Activated naive CD8-positive, alpha-beta T cell treated with anti-CD3 and anti-CD28 coated beads, Interleukin-2, amount 50 U/mL, for 24 hours (primary cell): ENCODE data around the gene EFCAB11.

ENCODE experiments used
- ATAC-seq: fragments of 150-1000 bp; cut with Tn5 transposase; one replicate; pipeline ENCODE4 v1.10.0; 2021
- DNase-seq: peaks from one replicate; pipeline ENCODE4 v3.0.0; 2021
- H3K27ac Mint-ChIP-seq: one replicate; pipeline ENCODE4 v1.8.0; 2021; ENCODE audit warnings: mild to moderate bottlenecking, mixed read lengths
- H3K27me3 Mint-ChIP-seq: one replicate; pipeline ENCODE4 v1.8.0; 2021; ENCODE audit warnings: mixed read lengths
- H3K36me3 Mint-ChIP-seq: one replicate; pipeline ENCODE4 v1.8.0; 2021; ENCODE audit warnings: low read depth, mixed read lengths
- H3K4me1 Mint-ChIP-seq: one replicate; pipeline ENCODE4 v1.8.0; 2021; ENCODE audit warnings: mixed read lengths
- H3K4me3 Mint-ChIP-seq: one replicate; pipeline ENCODE4 v1.8.0; 2021; ENCODE audit warnings: mild to moderate bottlenecking, moderate library complexity, mixed read lengths
- H3K9me3 Mint-ChIP-seq: one replicate; pipeline ENCODE4 v1.8.0; 2021; ENCODE audit warnings: mixed read lengths

EFCAB11 gene

DNA sequence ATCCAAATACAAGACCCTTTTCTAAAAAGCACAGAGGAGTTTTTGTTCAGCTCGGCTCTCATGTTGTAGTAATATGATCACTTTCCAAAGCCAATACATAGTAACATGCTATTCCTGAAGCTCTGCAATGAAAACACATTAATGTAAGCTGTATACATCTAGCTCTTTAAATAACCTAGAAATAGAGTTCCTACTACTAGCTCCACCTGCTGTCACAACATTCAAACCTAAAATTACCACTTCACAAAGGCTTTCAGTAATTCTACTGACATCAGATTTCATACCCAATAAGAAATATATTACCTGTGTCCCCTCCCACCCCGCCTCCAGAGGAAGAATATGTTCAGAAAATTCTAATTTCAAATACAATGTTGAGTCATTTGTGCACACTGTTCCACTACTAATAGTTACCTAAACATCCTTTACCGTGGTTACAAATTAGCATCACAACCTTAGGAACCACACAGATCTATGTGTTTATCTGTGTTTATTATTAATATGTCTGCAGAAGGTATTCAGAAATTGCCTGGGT lies 17.8 kb downstream of the EFCAB11 start:
- ATAC-seq (no peak), DNase-seq (no peak)
- Mint-ChIP-seq H3K4me1 (peaks cover under 1% of the 10 kb centered on the region), H3K27me3 (no peaks in the 10 kb centered on the region), H3K36me3 (no peaks in the 10 kb centered on the region), H3K27ac (no peak overlapping the region), H3K4me3 (no peak overlapping the region), H3K9me3 (no peaks in the 10 kb centered on the region)

DNA sequence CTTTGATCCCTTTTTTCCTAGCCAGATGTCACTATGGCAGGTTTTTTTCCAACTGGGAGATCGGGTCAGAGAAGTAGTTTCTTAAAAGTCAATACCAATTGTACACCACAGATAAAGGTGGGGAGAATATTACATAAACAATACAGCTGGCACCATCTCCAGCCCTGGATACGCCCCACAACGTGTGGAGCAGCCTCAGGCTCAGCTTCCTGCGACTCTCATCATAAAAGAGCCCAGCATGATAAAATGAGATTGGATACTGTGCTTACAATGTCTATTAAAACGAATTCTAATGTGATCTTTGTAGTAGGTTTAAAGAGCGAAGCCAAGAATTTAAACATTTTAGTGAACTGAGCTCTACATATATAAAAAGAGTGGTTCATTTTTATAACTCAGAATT lies 21.5 kb downstream of the EFCAB11 start:
- H3K9me3 Mint-ChIP-seq: no peaks in the 10 kb centered on the region

DNA sequence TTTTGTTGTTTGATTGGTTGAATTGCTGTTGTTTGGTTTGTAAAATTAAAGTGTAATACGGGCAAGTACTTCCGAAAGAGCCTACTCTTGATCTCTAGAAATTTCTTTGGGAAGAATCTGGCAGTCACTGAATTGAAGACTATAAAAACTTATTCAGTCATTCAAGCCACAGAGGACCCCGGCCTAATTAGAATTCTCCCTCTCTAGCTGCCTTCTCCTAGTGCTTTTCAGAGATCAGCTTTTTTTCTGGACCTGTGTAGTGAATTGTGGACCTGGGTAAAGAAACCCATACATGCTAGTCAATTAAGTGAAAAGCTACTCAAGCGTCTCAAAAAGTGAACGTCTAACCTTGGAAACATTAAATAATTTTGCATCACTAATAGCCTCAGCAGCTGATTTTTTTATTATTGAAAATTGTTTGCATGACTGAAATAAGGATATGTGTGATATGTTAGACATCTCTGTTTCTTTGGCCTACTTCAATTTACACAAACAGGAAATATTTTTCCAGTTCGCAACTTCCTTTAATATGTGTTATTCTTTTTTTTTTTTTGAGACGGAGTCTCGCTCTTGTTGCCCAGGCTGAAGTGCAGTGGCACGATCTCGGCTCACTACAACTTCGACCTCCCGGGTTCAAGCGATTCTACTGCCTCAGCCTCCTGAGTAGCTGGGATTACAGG lies 27.2 kb downstream of the EFCAB11 start:
- ATAC-seq (no peak), DNase-seq (no peak)
- Mint-ChIP-seq H3K36me3 (peaks cover 7% of the 10 kb centered on the region), H3K27ac (no peak overlapping the region), H3K4me1 (peaks cover 11% of the 10 kb centered on the region), H3K4me3 (no peak overlapping the region), H3K9me3 (no peaks in the 10 kb centered on the region), H3K27me3 (no peaks in the 10 kb centered on the region)

More for the DNA sequence above, 21.5 kb downstream of the EFCAB11 start:
- Mint-ChIP-seq H3K4me1 (no peaks in the 10 kb centered on the region), H3K27ac (no peak overlapping the region), H3K36me3 (peaks cover 7% of the 10 kb centered on the region), H3K27me3 (no peaks in the 10 kb centered on the region), H3K4me3 (no peak overlapping the region)
- DNase-seq: no peak
- no peak for ATAC-seq

GRCh38 chr14:89926694-89927093 lies 27.8 kb downstream of the EFCAB11 start:
- H3K4me3 Mint-ChIP-seq: no peak overlapping the region
- ATAC-seq: no peak
- peaks cover 15% of the 10 kb centered on the region for H3K4me1 Mint-ChIP-seq
- no peak for DNase-seq
- no peak overlapping the region for H3K27ac Mint-ChIP-seq
- H3K9me3 Mint-ChIP-seq: no peaks in the 10 kb centered on the region
- no peaks in the 10 kb centered on the region for H3K27me3 Mint-ChIP-seq
- H3K36me3 Mint-ChIP-seq: peaks cover 7% of the 10 kb centered on the region

DNA sequence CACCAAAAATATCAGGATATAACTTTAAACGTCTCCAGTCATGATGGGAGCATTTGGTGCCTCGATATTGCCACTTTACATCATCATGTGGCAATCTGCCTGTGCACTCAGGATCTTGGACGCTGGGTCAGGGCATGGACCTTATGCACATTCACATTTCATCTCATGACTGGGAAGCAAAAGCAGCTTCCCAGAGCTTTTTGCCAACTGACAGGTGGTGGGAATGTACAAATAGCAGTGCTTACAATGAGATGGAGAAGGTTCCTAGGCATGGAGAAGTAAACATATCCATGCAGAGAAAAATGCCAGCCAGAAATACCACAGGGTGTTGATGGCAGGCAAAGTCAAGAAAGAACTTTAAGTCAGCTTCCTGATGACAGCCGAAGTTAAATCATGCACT lies 30.3 kb downstream of the EFCAB11 start:
- Mint-ChIP-seq H3K9me3 (no peaks in the 10 kb centered on the region), H3K36me3 (no peaks in the 10 kb centered on the region), H3K4me1 (peaks cover 15% of the 10 kb centered on the region), H3K27ac (no peak overlapping the region), H3K27me3 (no peaks in the 10 kb centered on the region), H3K4me3 (no peak overlapping the region)
- DNase-seq (no peak), ATAC-seq (no peak)

DNA sequence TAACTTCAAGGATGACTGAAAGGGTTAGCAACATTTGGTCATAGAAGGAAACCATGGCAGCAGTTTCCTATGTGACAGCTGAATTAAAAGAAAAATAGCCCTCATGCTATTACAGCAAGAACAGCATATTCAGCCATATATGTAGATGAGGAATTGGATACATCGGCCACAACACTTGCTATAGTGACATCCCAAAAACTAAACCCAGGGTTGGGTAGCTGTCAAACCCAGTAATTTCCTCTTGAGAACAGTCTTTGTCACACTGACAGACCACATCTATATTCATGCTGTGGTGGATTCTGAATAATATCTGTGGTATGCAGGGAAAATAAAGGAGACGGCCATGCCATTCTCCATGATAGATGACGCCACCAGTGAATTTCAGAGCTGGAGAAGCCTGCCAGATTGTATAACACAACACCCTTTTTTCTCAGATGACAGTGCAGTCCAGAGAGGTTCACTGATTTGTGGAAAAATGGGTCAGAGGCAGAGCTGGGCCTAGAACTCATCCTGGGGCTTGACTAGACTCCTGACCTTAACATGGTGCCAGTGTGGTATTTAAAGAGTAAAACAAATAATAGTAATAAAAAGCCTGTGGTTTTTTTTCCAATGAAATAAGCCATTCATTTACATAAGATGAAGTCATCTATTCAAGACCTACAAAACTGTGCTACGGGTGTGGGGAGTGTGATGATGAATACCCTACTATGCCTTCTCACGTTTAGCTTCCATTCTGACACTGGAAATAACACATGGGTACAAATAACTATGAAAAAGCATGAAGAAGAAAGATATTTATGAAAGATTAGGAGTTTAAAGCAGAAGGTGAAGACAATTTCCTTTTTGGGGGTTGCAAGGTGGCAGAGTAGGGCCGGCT lies 32.3 kb downstream of the EFCAB11 start:
- ATAC-seq: peak; percentile 57
- H3K27ac Mint-ChIP-seq: no peak overlapping the region

GRCh38 chr14:89921346-89921745 lies 33.2 kb downstream of the EFCAB11 start:
- Mint-ChIP-seq H3K4me1 (peaks cover 15% of the 10 kb centered on the region), H3K9me3 (no peaks in the 10 kb centered on the region), H3K27me3 (peaks cover 2% of the 10 kb centered on the region), H3K27ac (no peak overlapping the region), H3K36me3 (no peaks in the 10 kb centered on the region), H3K4me3 (no peak overlapping the region)
- DNase-seq (no peak), ATAC-seq (no peak)

More for the DNA sequence above, 32.3 kb downstream of the EFCAB11 start:
- Mint-ChIP-seq H3K27me3 (no peaks in the 10 kb centered on the region), H3K9me3 (no peaks in the 10 kb centered on the region), H3K36me3 (no peaks in the 10 kb centered on the region), H3K4me1 (peaks cover 15% of the 10 kb centered on the region), H3K4me3 (no peak overlapping the region)
- no peak for DNase-seq

DNA sequence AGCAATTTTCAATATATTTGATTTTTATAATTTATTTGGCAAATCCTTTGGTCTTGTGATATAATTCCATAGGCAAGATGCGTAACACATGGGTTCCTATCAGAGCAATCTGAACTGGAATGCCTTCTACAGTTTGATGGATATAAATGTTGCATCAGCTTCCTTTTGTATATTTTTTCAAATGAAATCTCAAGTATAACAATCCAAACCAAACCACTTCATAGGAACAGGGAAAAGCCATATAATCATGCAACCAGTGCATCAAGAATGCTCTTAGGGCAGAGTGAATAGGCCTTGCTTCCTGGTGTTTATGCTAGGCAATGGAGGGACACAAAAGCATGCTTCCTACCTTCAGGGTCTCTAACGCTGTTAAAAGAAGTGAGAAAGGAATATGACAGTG lies 34.5 kb downstream of the EFCAB11 start:
- ATAC-seq (no peak), DNase-seq (no peak)
- Mint-ChIP-seq H3K4me3 (no peak overlapping the region), H3K9me3 (no peaks in the 10 kb centered on the region), H3K27ac (no peak overlapping the region), H3K27me3 (peaks cover 2% of the 10 kb centered on the region), H3K36me3 (no peaks in the 10 kb centered on the region), H3K4me1 (peaks cover 17% of the 10 kb centered on the region)

DNA sequence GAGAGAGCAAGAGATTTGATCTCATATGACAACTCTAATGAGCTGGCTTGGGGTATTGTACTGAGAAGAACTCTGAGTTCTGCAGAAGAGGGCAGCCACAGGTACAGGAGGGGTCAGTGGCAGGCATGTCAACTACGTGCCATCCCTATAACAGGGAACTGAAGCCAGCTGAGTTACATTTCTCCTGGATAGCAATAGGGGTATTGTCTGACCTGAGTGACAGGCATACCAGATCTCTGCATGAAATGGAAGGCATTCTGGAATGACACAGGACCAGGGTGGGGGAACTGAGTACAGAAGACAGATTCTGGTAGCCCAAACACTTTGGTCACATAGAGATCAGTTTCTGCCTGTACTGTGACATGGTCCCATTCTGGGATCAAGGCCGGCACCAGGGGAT lies 35.8 kb downstream of the EFCAB11 start:
- H3K27ac Mint-ChIP-seq: no peak overlapping the region
- H3K4me1 Mint-ChIP-seq: peaks cover 18% of the 10 kb centered on the region
- H3K9me3 Mint-ChIP-seq: no peaks in the 10 kb centered on the region
- no peak overlapping the region for H3K4me3 Mint-ChIP-seq
- no peak for ATAC-seq
- DNase-seq: no peak
- H3K27me3 Mint-ChIP-seq: peaks cover 2% of the 10 kb centered on the region
- H3K36me3 Mint-ChIP-seq: no peaks in the 10 kb centered on the region

DNA sequence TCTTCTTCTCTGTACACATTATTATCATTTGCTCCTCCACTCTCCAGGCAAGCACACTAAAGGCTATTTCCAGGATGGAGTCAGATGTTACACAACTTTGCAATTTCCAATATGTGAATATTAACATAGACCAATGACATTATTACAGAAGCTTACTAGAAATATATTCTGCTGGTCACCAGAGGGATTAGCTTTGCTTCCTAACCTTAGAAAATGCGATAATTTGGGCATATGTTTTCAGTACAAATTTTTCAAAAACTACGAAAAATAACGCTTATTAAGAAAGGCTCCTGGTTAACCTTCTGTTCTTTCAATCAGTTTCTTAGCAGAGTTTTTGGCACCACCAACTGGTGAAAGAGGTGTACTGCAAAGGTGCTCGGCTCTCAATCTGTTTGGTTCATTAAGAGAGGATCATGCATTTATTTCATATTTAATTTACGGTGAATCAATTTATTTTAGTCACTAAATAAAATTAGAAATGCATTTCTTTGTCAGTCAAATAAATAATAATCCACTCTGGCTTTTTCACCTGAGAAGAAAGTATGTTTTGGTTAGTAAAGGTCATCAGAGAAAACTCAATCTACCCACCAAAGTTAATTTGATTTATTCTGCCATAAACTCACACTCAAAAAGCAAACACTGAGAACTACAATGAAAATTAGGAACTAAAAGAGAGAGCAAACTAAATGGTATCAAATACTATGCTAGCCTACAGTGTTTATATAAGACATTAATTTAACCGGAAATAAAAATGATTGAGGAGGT lies 39.2 kb downstream of the EFCAB11 start:
- H3K36me3 Mint-ChIP-seq: no peaks in the 10 kb centered on the region
- DNase-seq (peak; percentile 60), ATAC-seq (no peak)
- H3K4me3 Mint-ChIP-seq: no peak overlapping the region
- peaks cover 3% of the 10 kb centered on the region for H3K4me1 Mint-ChIP-seq
- no peak overlapping the region for H3K27ac Mint-ChIP-seq
- H3K9me3 Mint-ChIP-seq: no peaks in the 10 kb centered on the region
- H3K27me3 Mint-ChIP-seq: peaks cover 2% of the 10 kb centered on the region

DNA sequence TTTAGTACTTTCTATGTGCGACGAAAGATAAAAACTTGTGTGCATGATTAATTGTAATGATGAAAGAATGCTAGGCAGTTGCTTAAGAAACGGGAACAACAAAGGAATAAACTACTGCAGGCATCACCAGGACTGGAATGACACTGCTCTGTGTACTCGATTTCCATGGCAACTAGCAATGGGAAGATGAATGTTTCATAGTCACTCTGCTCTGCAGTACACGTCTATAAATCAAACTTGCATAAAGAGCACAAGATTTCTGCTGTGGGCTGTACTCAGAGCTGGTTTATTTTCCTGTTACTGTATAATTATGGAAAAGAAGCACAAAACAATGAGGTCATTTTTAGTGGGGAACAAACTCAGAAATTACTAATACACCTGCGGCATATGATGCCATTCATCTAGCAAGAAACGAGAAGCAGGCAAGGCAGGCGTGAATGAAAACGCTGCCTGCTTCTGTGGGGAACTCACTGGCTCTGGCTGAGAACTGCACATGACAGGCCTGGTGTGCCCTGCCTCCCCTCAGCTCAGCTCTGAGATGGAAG lies 41.8 kb downstream of the EFCAB11 start:
- Mint-ChIP-seq H3K4me1 (peaks cover 3% of the 10 kb centered on the region), H3K27me3 (peaks cover 2% of the 10 kb centered on the region), H3K36me3 (no peaks in the 10 kb centered on the region), H3K9me3 (no peaks in the 10 kb centered on the region), H3K4me3 (no peak overlapping the region), H3K27ac (no peak overlapping the region)
- no peak for DNase-seq
- peak; percentile 43 for ATAC-seq

DNA sequence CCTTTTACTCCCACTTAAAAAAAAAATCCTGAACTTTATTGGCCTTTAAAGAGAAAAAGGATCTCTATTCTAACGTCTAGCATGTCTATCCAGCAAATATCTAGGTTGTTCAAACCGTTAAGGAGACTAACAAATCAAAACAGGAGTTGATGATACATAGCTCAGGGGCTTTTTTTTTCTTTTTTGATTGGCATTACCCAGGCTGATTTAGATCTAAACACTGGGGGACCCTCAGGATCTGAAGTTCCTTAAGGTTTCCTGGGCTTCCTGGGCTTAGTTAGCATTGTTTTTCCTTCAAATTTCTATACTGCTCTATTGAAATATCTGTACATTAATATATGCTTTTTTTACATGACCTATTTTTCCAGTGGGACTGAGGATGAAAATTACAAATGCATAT lies 42.3 kb downstream of the EFCAB11 start:
- ATAC-seq: no peak
- Mint-ChIP-seq H3K27ac (no peak overlapping the region), H3K36me3 (no peaks in the 10 kb centered on the region), H3K27me3 (peaks cover 2% of the 10 kb centered on the region), H3K9me3 (no peaks in the 10 kb centered on the region), H3K4me1 (peaks cover 3% of the 10 kb centered on the region), H3K4me3 (no peak overlapping the region)
- DNase-seq: no peak

- peaks cover 3% of the 10 kb centered on the region for H3K4me1 Mint-ChIP-seq
- ATAC-seq (no peak), DNase-seq (no peak)
- H3K4me3 Mint-ChIP-seq: no peak overlapping the region
- H3K27ac Mint-ChIP-seq: no peak overlapping the region
- H3K36me3 Mint-ChIP-seq: no peaks in the 10 kb centered on the region
- no peaks in the 10 kb centered on the region for H3K27me3 Mint-ChIP-seq
- no peaks in the 10 kb centered on the region for H3K9me3 Mint-ChIP-seq
These were observed 43.3 kb downstream of the EFCAB11 start for GRCh38 chr14:89911010-89911919.

- Mint-ChIP-seq H3K4me1 (peaks cover 4% of the 10 kb centered on the region), H3K36me3 (no peaks in the 10 kb centered on the region), H3K27me3 (no peaks in the 10 kb centered on the region), H3K27ac (no peak overlapping the region), H3K9me3 (no peaks in the 10 kb centered on the region), H3K4me3 (no peak overlapping the region)
- DNase-seq: no peak
- no peak for ATAC-seq
These were observed 43.9 kb downstream of the EFCAB11 start for GRCh38 chr14:89910691-89911009.
